WTC11 (cell line): ENCODE measurements around the gene TGFBR1. TPM values are rescaled to one million over a fixed set of nuclear protein-coding genes. Genes with fewer than 3 reads are reported as not detected.

Source experiments
- ATAC-seq: fragments of 200-7000 bp; cut with Tn5 transposase; 2 replicates; pipeline ENCODE4 v1.10.0; 2021; ENCODE audit warnings: mild to moderate bottlenecking, moderate library complexity
- CTCF ChIA-PET: fragments of 300-600 bp; sonication (Branson Sonifier 250); formaldehyde crosslinking; loops from one replicate; lab custom pipeline; 2021; ENCODE audit warnings: antibody characterized with exemption; lab: Charles Lee
- POLR2A ChIA-PET: fragments of 350-600 bp; sonication (Branson Sonifier 250); formaldehyde crosslinking; loops from one replicate; lab custom pipeline; 2021; ENCODE audit warnings: antibody characterized with exemption; lab: Charles Lee
- DNase-seq: peaks from one replicate; pipeline ENCODE4 v3.0.0; 2021; ENCODE audit warnings: low spot score
- H3K27ac Mint-ChIP-seq: 2 replicates; pipeline ENCODE4 v1.8.0; 2021; ENCODE audit warnings: mixed read lengths
- H3K27me3 Mint-ChIP-seq: 2 replicates; pipeline ENCODE4 v1.8.0; 2021; ENCODE audit warnings: low read depth, mild to moderate bottlenecking, moderate library complexity, mixed read lengths
- H3K36me3 Mint-ChIP-seq: 2 replicates; pipeline ENCODE4 v1.8.0; 2021; ENCODE audit warnings: mixed read lengths
- H3K4me1 Mint-ChIP-seq: 2 replicates; pipeline ENCODE4 v1.8.0; 2022; ENCODE audit warnings: mixed read lengths
- H3K4me3 Mint-ChIP-seq: 2 replicates; pipeline ENCODE4 v1.8.0; 2021; ENCODE audit warnings: mild to moderate bottlenecking, moderate library complexity, mixed read lengths
- H3K9me3 Mint-ChIP-seq: 2 replicates; pipeline ENCODE4 v1.8.0; 2021; ENCODE audit warnings: mixed read lengths
- ESRRA ChIP-seq: sonication (generic); formaldehyde crosslinking; IDR thresholded peaks from 2 replicates; pipeline ENCODE4 v1.8.1; 2022; ENCODE audit warnings: mild to moderate bottlenecking, missing genetic modification reagents, borderline replicate concordance
- FOXK1 ChIP-seq: sonication (generic); formaldehyde crosslinking; IDR thresholded peaks from 2 replicates; pipeline ENCODE4 v1.8.0; 2022; ENCODE audit warnings: mild to moderate bottlenecking, moderate library complexity, missing genetic modification reagents
- FOXP1 ChIP-seq: sonication (generic); formaldehyde crosslinking; IDR thresholded peaks from 2 replicates; pipeline ENCODE4 v1.8.0; 2022; ENCODE audit warnings: missing genetic modification reagents, mild to moderate bottlenecking, moderate library complexity, borderline replicate concordance
- IRF2 ChIP-seq: sonication (generic); formaldehyde crosslinking; IDR thresholded peaks from 2 replicates; pipeline ENCODE4 v1.8.0; 2022; ENCODE audit warnings: low read depth, missing genetic modification reagents, borderline replicate concordance
- NR1H2 ChIP-seq: sonication (generic); formaldehyde crosslinking; IDR thresholded peaks from 2 replicates; pipeline ENCODE4 v1.9.0; 2021; ENCODE audit warnings: mild to moderate bottlenecking, moderate library complexity, missing genetic modification reagents
- NR3C1 ChIP-seq: sonication (generic); formaldehyde crosslinking; conservative IDR thresholded peaks from 2 replicates; pipeline ENCODE4 v1.8.1; 2023; ENCODE audit warnings: low read depth, mild to moderate bottlenecking, missing genetic modification reagents
- OVOL2 ChIP-seq: fragments of 250-450 bp; sonication (Bioruptor Pico); IDR thresholded peaks from 2 replicates; pipeline ENCODE4 v1.9.0; 2021; ENCODE audit warnings: mild to moderate bottlenecking, borderline replicate concordance
- TEAD1 ChIP-seq: sonication (generic); formaldehyde crosslinking; IDR thresholded peaks from 2 replicates; pipeline ENCODE4 v1.8.0; 2022; ENCODE audit warnings: mild to moderate bottlenecking, missing genetic modification reagents
- ZNF263 ChIP-seq: sonication (generic); formaldehyde crosslinking; IDR thresholded peaks from 2 replicates; pipeline ENCODE4 v1.8.1; 2022; ENCODE audit warnings: low read depth, mild to moderate bottlenecking, moderate library complexity, missing genetic modification reagents
- ZNF425 ChIP-seq: fragments of 250-450 bp; sonication (Bioruptor Pico); conservative IDR thresholded peaks from 2 replicates; pipeline ENCODE4 v1.9.0; 2021; ENCODE audit warnings: mild to moderate bottlenecking
- ZNF671 ChIP-seq: fragments of 250-450 bp; sonication (Bioruptor Pico); IDR thresholded peaks from 2 replicates; pipeline ENCODE4 v1.8.0; 2021; ENCODE audit warnings: mild to moderate bottlenecking
- ZSCAN18 ChIP-seq: fragments of 250-450 bp; sonication (Bioruptor Pico); IDR thresholded peaks from 2 replicates; pipeline ENCODE4 v2.1.2; 2022; ENCODE audit warnings: mild to moderate bottlenecking, moderate library complexity
- total RNA-seq: library from RNA; stranded (reverse); gene quantifications from 3 replicates; pipeline ENCODE4 v1.2.3, GENCODE V29; 2021
- TF ChIP-seq, protein P1 (sequence below): sonication (generic); formaldehyde crosslinking; IDR thresholded peaks from 2 replicates; pipeline ENCODE4 v1.8.1; 2023; ENCODE audit warnings: mild to moderate bottlenecking, missing genetic modification reagents
- TF ChIP-seq, protein P2 (sequence below): sonication (generic); formaldehyde crosslinking; IDR thresholded peaks from 2 replicates; pipeline ENCODE4 v1.8.1; 2023; ENCODE audit warnings: mild to moderate bottlenecking, missing genetic modification reagents, borderline replicate concordance
- TF ChIP-seq, protein P3 (sequence below): fragments of 250-450 bp; sonication (Bioruptor Pico); IDR thresholded peaks from 2 replicates; pipeline ENCODE4 v1.9.0; 2021; ENCODE audit warnings: mild to moderate bottlenecking, borderline replicate concordance

Gene TGFBR1
- total RNA-seq, 1 experiment from 2014 or later = 42.4 TPM

- TF ChIP-seq ZNF425 (CRISPR knock-in tag) (no peak), ZSCAN18 (CRISPR knock-in tag) (no peak), FOXK1 (no peak), NR3C1 (no peak), ZNF671 (CRISPR knock-in tag) (no peak), NR1H2 (CRISPR knock-in tag) (no peak)
These were observed 10.1 kb downstream of the TGFBR1 start (continued) for GRCh38 chr9:99114846-99115500.

DNA sequence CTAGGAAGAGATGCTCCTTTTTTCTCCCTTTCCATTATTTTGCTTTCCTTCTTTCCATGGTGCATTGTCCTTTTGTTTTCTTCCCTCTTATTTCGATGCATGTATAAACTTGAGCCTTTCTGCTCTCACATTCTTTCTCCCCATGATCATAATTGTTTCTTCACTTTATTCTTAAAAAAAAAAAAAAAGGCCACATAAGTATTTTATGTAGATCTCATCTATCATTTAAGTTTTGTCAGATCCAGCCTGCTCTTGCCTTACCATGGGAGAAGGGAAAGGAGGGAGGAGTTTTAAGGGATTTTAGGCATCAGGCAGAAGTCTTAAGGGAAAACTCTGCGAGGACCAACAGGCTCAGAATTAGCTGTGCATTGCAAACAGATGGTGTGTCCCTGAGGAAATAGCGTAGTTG, 11.1 kb downstream of the TGFBR1 start:
- H3K36me3 Mint-ChIP-seq = peaks cover 7% of the 10 kb centered on the region
- ATAC-seq = peak; percentile 32
- no peak for TF ChIP-seq ZNF263 (CRISPR knock-in tag)
- no peak for TF ChIP-seq OVOL2 (CRISPR knock-in tag)
- TF ChIP-seq, all 79 proteins: peak for 0
- peak overlapping the region; percentile 31; the same call in 1 of the 2 replicates for H3K27ac Mint-ChIP-seq
- no peak overlapping the region for H3K4me3 Mint-ChIP-seq
- peaks cover 4% of the 10 kb centered on the region; the same call in 1 of the 2 replicates for H3K9me3 Mint-ChIP-seq
- no peaks in the 10 kb centered on the region for H3K27me3 Mint-ChIP-seq
- DNase-seq = no peak
- ChIA-PET CTCF (interaction anchor here (0.6 kb wide), 3 partner anchors 103 to 1193 kb away, joined by 3 read pairs; no protein-coding TSS in a partner anchor), POLR2A (no interaction called here)
- peaks cover 69% of the 10 kb centered on the region for H3K4me1 Mint-ChIP-seq

- DNase-seq = no peak
- no peaks in the 10 kb centered on the region for H3K27me3 Mint-ChIP-seq
- peak overlapping the region; percentile 76; the same call in 1 of the 2 replicates for H3K27ac Mint-ChIP-seq
- H3K36me3 Mint-ChIP-seq = peaks cover 7% of the 10 kb centered on the region
- H3K4me1 Mint-ChIP-seq = peaks cover 54% of the 10 kb centered on the region
- POLR2A ChIA-PET = no interaction called here
- TF ChIP-seq, protein P1, sequence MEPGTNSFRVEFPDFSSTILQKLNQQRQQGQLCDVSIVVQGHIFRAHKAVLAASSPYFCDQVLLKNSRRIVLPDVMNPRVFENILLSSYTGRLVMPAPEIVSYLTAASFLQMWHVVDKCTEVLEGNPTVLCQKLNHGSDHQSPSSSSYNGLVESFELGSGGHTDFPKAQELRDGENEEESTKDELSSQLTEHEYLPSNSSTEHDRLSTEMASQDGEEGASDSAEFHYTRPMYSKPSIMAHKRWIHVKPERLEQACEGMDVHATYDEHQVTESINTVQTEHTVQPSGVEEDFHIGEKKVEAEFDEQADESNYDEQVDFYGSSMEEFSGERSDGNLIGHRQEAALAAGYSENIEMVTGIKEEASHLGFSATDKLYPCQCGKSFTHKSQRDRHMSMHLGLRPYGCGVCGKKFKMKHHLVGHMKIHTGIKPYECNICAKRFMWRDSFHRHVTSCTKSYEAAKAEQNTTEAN (CRISPR knock-in tag) = no peak
- TF ChIP-seq TEAD1 (CRISPR knock-in tag) = no peak
- TF ChIP-seq, protein P2, sequence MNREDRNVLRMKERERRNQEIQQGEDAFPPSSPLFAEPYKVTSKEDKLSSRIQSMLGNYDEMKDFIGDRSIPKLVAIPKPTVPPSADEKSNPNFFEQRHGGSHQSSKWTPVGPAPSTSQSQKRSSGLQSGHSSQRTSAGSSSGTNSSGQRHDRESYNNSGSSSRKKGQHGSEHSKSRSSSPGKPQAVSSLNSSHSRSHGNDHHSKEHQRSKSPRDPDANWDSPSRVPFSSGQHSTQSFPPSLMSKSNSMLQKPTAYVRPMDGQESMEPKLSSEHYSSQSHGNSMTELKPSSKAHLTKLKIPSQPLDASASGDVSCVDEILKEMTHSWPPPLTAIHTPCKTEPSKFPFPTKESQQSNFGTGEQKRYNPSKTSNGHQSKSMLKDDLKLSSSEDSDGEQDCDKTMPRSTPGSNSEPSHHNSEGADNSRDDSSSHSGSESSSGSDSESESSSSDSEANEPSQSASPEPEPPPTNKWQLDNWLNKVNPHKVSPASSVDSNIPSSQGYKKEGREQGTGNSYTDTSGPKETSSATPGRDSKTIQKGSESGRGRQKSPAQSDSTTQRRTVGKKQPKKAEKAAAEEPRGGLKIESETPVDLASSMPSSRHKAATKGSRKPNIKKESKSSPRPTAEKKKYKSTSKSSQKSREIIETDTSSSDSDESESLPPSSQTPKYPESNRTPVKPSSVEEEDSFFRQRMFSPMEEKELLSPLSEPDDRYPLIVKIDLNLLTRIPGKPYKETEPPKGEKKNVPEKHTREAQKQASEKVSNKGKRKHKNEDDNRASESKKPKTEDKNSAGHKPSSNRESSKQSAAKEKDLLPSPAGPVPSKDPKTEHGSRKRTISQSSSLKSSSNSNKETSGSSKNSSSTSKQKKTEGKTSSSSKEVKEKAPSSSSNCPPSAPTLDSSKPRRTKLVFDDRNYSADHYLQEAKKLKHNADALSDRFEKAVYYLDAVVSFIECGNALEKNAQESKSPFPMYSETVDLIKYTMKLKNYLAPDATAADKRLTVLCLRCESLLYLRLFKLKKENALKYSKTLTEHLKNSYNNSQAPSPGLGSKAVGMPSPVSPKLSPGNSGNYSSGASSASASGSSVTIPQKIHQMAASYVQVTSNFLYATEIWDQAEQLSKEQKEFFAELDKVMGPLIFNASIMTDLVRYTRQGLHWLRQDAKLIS (CRISPR knock-in tag) = no peak
- TF ChIP-seq, protein P3, sequence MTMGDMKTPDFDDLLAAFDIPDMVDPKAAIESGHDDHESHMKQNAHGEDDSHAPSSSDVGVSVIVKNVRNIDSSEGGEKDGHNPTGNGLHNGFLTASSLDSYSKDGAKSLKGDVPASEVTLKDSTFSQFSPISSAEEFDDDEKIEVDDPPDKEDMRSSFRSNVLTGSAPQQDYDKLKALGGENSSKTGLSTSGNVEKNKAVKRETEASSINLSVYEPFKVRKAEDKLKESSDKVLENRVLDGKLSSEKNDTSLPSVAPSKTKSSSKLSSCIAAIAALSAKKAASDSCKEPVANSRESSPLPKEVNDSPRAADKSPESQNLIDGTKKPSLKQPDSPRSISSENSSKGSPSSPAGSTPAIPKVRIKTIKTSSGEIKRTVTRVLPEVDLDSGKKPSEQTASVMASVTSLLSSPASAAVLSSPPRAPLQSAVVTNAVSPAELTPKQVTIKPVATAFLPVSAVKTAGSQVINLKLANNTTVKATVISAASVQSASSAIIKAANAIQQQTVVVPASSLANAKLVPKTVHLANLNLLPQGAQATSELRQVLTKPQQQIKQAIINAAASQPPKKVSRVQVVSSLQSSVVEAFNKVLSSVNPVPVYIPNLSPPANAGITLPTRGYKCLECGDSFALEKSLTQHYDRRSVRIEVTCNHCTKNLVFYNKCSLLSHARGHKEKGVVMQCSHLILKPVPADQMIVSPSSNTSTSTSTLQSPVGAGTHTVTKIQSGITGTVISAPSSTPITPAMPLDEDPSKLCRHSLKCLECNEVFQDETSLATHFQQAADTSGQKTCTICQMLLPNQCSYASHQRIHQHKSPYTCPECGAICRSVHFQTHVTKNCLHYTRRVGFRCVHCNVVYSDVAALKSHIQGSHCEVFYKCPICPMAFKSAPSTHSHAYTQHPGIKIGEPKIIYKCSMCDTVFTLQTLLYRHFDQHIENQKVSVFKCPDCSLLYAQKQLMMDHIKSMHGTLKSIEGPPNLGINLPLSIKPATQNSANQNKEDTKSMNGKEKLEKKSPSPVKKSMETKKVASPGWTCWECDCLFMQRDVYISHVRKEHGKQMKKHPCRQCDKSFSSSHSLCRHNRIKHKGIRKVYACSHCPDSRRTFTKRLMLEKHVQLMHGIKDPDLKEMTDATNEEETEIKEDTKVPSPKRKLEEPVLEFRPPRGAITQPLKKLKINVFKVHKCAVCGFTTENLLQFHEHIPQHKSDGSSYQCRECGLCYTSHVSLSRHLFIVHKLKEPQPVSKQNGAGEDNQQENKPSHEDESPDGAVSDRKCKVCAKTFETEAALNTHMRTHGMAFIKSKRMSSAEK = no peak
- TF ChIP-seq FOXP1 = no peak
- TF ChIP-seq ESRRA = no peak
- no peak for TF ChIP-seq ZNF263 (CRISPR knock-in tag)
- no peak for TF ChIP-seq IRF2 (CRISPR knock-in tag)
- TF ChIP-seq, all 79 proteins: peak for 0
- peaks cover 4% of the 10 kb centered on the region; the same call in 1 of the 2 replicates for H3K9me3 Mint-ChIP-seq
- no peak for ATAC-seq
- CTCF ChIA-PET = no interaction called here
- no peak overlapping the region for H3K4me3 Mint-ChIP-seq
These were observed 14.0 kb downstream of the TGFBR1 start for GRCh38 chr9:99118782-99119466.
